Activated CD4-positive, alpha-beta T cell treated with anti-CD3 and anti-CD28 coated beads for 24 hours (primary cell): ENCODE results near the gene GAS2L2.
A peak's percentile ranks its signal among the peaks of the same experiment; 100 is the strongest.

Experiments used
- DNase-seq, 2 donors: peaks; one replicate each; pipeline ENCODE4 v3.0.0-alpha.2; 2020; ENCODE audit warnings: low read depth in 2 of 2

GAS2L2 gene

GRCh38 chr17:35747540-35748017, 5.5 kb downstream of the GAS2L2 start:
- peak; percentile 70 to 79 for DNase-seq

- no peak for DNase-seq
Observed at GRCh38 chr17:35745749-35746320, 7.2 kb downstream of the GAS2L2 start.

GRCh38 chr17:35745246-35745645, 7.8 kb downstream of the GAS2L2 start:
- no peak for DNase-seq

- DNase-seq: no peak
Observed at GRCh38 chr17:35744830-35745229, 8.2 kb downstream of the GAS2L2 start.

- no peak for DNase-seq
Observed at GRCh38 chr17:35743626-35744328, 9.3 kb downstream of the GAS2L2 start.

GRCh38 chr17:35742896-35743477, 10.1 kb downstream of the GAS2L2 start:
- no peak for DNase-seq

- no peak for DNase-seq
Observed at GRCh38 chr17:35742496-35742895, 10.5 kb downstream of the GAS2L2 start.

GRCh38 chr17:35740997-35741931, 11.8 kb downstream of the GAS2L2 start:
- no peak for DNase-seq

- no peak for DNase-seq
Observed at GRCh38 chr17:35740216-35740615, 12.8 kb downstream of the GAS2L2 start.

- no peak for DNase-seq
Observed at GRCh38 chr17:35738519-35739133, 14.4 kb downstream of the GAS2L2 start.

GRCh38 chr17:35736236-35736635, 16.8 kb downstream of the GAS2L2 start:
- DNase-seq: no peak

GRCh38 chr17:35735036-35735805, 17.8 kb downstream of the GAS2L2 start:
- no peak for DNase-seq

GRCh38 chr17:35734396-35734795, 18.6 kb downstream of the GAS2L2 start:
- DNase-seq: no peak

- DNase-seq: no peak
Observed at GRCh38 chr17:35733366-35733765, 19.7 kb downstream of the GAS2L2 start.

- DNase-seq: no peak
Observed at GRCh38 chr17:35732806-35733136, 20.3 kb downstream of the GAS2L2 start.

GRCh38 chr17:35731917-35732805, 20.9 kb downstream of the GAS2L2 start:
- DNase-seq: no peak

- peak; percentile 42 to 44 for DNase-seq
Observed at GRCh38 chr17:35731239-35731916, 21.7 kb downstream of the GAS2L2 start, which contains the start of gene RASL10B. Gene RASL10B, plus strand, starts transcription at chr17:35731639. Its CDS starts 3,546 bp downstream, at chr17:35735185.

- no peak for DNase-seq
Observed at GRCh38 chr17:35730400-35731005, 22.5 kb downstream of the GAS2L2 start.

- DNase-seq: no peak
Observed at GRCh38 chr17:35729405-35729833, 23.6 kb downstream of the GAS2L2 start.
